CD4-positive, CD25-positive, alpha-beta regulatory T cell (primary cell): Measurements from ENCODE around the gene KLF9. TPM values are rescaled to one million over a fixed set of nuclear protein-coding genes. Genes with fewer than 3 reads are reported as not detected.

Experiments
- ATAC-seq, 2 donors: fragments of 150-1000 bp; cut with Tn5 transposase; one replicate each; pipeline ENCODE4 v1.10.0; 2021; ENCODE audit warnings: low read depth in 2 of 2, moderate number of reproducible peaks in 2 of 2, moderate library complexity in 1 of 2
- DNase-seq, 3 donors: peaks; one replicate each; pipeline versions ENCODE4 v3.0.0 to v3.0.0-alpha.2; 2012 to 2022; ENCODE audit warnings: mixed read lengths in 1 of 3
- H3K27ac ChIP-seq: one replicate; pipeline ENCODE4 v1.7.0; 2013; ENCODE audit warnings: mild to moderate bottlenecking, low read length; ENCODE audit not compliant: insufficient read depth, poor library complexity, severe bottlenecking
- H3K27me3 ChIP-seq: one replicate; pipeline ENCODE4 v1.7.0; 2013; ENCODE audit warnings: low read length; ENCODE audit not compliant: control insufficient read depth, insufficient read depth
- H3K36me3 ChIP-seq: one replicate; pipeline ENCODE4 v1.7.0; 2013; ENCODE audit warnings: mild to moderate bottlenecking, low read length, moderate library complexity; ENCODE audit not compliant: control insufficient read depth, insufficient read depth
- H3K4me1 ChIP-seq: 2 replicates; pipeline ENCODE4 v1.7.0; 2013; ENCODE audit warnings: mild to moderate bottlenecking, low read length; ENCODE audit not compliant: insufficient read depth, control insufficient read depth, poor library complexity, severe bottlenecking
- H3K4me3 ChIP-seq: one replicate; pipeline ENCODE4 v1.7.0; 2013; ENCODE audit warnings: low read depth, mild to moderate bottlenecking, low read length, moderate library complexity
- H3K9me3 ChIP-seq, 2 experiments: 1 replicate in 1 of 2; 2 replicates in 1 of 2; pipeline ENCODE4 v1.7.0; 2013; ENCODE audit warnings: low read length in 2 of 2, mild to moderate bottlenecking in 1 of 2, moderate library complexity in 1 of 2; ENCODE audit not compliant: control insufficient read depth in 2 of 2
- H3K27ac Mint-ChIP-seq, 3 donors: one replicate each; pipeline ENCODE4 v1.8.0; 2020 to 2022; ENCODE audit warnings: mild to moderate bottlenecking in 3 of 3, mixed read lengths in 3 of 3, moderate library complexity in 2 of 3
- H3K27me3 Mint-ChIP-seq: one replicate; pipeline ENCODE4 v1.8.0; 2022; ENCODE audit warnings: mild to moderate bottlenecking, mixed read lengths
- H3K36me3 Mint-ChIP-seq: one replicate; pipeline ENCODE4 v1.8.0; 2020; ENCODE audit warnings: mixed read lengths
- H3K4me1 Mint-ChIP-seq, 4 donors: one replicate each; pipeline ENCODE4 v1.8.0; 2020 to 2022; ENCODE audit warnings: mixed read lengths in 4 of 4, mild to moderate bottlenecking in 1 of 4
- H3K4me3 Mint-ChIP-seq, 4 donors: one replicate each; pipeline ENCODE4 v1.8.0; 2020 to 2022; ENCODE audit warnings: mild to moderate bottlenecking in 4 of 4, mixed read lengths in 4 of 4, moderate library complexity in 3 of 4
- H3K9me3 Mint-ChIP-seq, 7 donors: one replicate each; pipeline ENCODE4 v1.8.0; 2020 to 2022; ENCODE audit warnings: mixed read lengths in 7 of 7, mild to moderate bottlenecking in 3 of 7, moderate library complexity in 2 of 7
- polyA plus RNA-seq, 4 donors: library from polyadenylated mRNA; unstranded; fragments of 300-500 nt; fragmentation: Illumina TruSeq; gene quantifications; one replicate each; pipeline ENCODE4 v1.2.3, GENCODE V29; 2021
- total RNA-seq: library from RNA; stranded (reverse); gene quantifications from one replicate; pipeline ENCODE4 v1.2.3, GENCODE V29; 2022

Gene KLF9
- total and polyA plus RNA-seq, 5 donors from 2014 or later = 1.4 to 86.7 (median 3.6) TPM

- no peak for DNase-seq
- Mint-ChIP-seq H3K27me3 (peaks cover under 1% of the 10 kb centered on the region), H3K36me3 (no peaks in the 10 kb centered on the region), H3K27ac (no peak overlapping the region), H3K4me1 (peaks cover 24 to 76% (median 64%) of the 10 kb centered on the region in 4 donors), H3K4me3 (peak overlapping the region in 2 of 4 donors; percentile 10 to 29), H3K9me3 (no peaks in the 10 kb centered on the region)
- no peak for ATAC-seq
- Histone ChIP-seq H3K4me3 (no peak overlapping the region), H3K27ac (no peak overlapping the region), H3K9me3 (no peaks in the 10 kb centered on the region), H3K36me3 (peaks cover 2% of the 10 kb centered on the region), H3K27me3 (no peaks in the 10 kb centered on the region), H3K4me1 (peaks cover 56% of the 10 kb centered on the region)
These were observed 5.9 kb downstream of the KLF9 start for GRCh38 chr9:70408393-70409040.

GRCh38 chr9:70407081-70407503 lies 7.4 kb downstream of the KLF9 start:
- peak overlapping the region; percentile 58 for H3K27ac ChIP-seq
- peak overlapping the region in 1 of 4 donors; percentile 80 for H3K4me3 Mint-ChIP-seq
- no peaks in the 10 kb centered on the region for H3K27me3 ChIP-seq
- H3K27ac Mint-ChIP-seq = peak overlapping the region in 2 of 3 donors; percentile 71 to 95
- peak overlapping the region; percentile 38 for H3K4me3 ChIP-seq
- H3K9me3 ChIP-seq = no peaks in the 10 kb centered on the region
- no peak for DNase-seq
- peaks cover 49% of the 10 kb centered on the region for H3K4me1 ChIP-seq
- H3K27me3 Mint-ChIP-seq = no peaks in the 10 kb centered on the region
- no peak for ATAC-seq
- no peaks in the 10 kb centered on the region for H3K9me3 Mint-ChIP-seq
- peaks cover 28 to 89% (median 75%) of the 10 kb centered on the region in 4 donors for H3K4me1 Mint-ChIP-seq
- no peaks in the 10 kb centered on the region for H3K36me3 Mint-ChIP-seq
- H3K36me3 ChIP-seq = peaks cover 2% of the 10 kb centered on the region

GRCh38 chr9:70406434-70406862 lies 8.0 kb downstream of the KLF9 start:
- Histone ChIP-seq H3K4me1 (peaks cover 49% of the 10 kb centered on the region), H3K27ac (peak overlapping the region; percentile 58), H3K9me3 (no peaks in the 10 kb centered on the region), H3K27me3 (no peaks in the 10 kb centered on the region), H3K36me3 (peaks cover 2% of the 10 kb centered on the region), H3K4me3 (peak overlapping the region; percentile 38)
- Mint-ChIP-seq H3K27me3 (no peaks in the 10 kb centered on the region), H3K27ac (peak overlapping the region; percentile 70 to 95 (median 71)), H3K9me3 (no peaks in the 10 kb centered on the region), H3K36me3 (no peaks in the 10 kb centered on the region), H3K4me1 (peaks cover 25 to 87% (median 72%) of the 10 kb centered on the region in 4 donors), H3K4me3 (peak overlapping the region; percentile 23 to 94 (median 74))
- DNase-seq = peak in 1 of 3 donors; percentile 31
- ATAC-seq = peak; percentile 8 to 38

GRCh38 chr9:70405808-70406433 lies 8.5 kb downstream of the KLF9 start:
- peaks cover 24 to 85% (median 70%) of the 10 kb centered on the region in 4 donors for H3K4me1 Mint-ChIP-seq
- no peak for ATAC-seq
- H3K27me3 ChIP-seq = no peaks in the 10 kb centered on the region
- DNase-seq = no peak
- peak overlapping the region; percentile 58 for H3K27ac ChIP-seq
- peak overlapping the region; percentile 70 to 95 (median 71) for H3K27ac Mint-ChIP-seq
- H3K4me1 ChIP-seq = peaks cover 50% of the 10 kb centered on the region
- H3K36me3 ChIP-seq = peaks cover 2% of the 10 kb centered on the region
- H3K27me3 Mint-ChIP-seq = no peaks in the 10 kb centered on the region
- peak overlapping the region; percentile 38 for H3K4me3 ChIP-seq
- H3K9me3 Mint-ChIP-seq = no peaks in the 10 kb centered on the region
- H3K9me3 ChIP-seq = no peaks in the 10 kb centered on the region
- H3K4me3 Mint-ChIP-seq = peak overlapping the region; percentile 23 to 94 (median 74)
- H3K36me3 Mint-ChIP-seq = no peaks in the 10 kb centered on the region

- no peaks in the 10 kb centered on the region for H3K36me3 Mint-ChIP-seq
- H3K9me3 Mint-ChIP-seq = no peaks in the 10 kb centered on the region
- H3K4me1 ChIP-seq = peaks cover 45% of the 10 kb centered on the region
- no peak overlapping the region for H3K27ac Mint-ChIP-seq
- H3K4me3 Mint-ChIP-seq = peak overlapping the region in 1 of 4 donors; percentile 19
- no peaks in the 10 kb centered on the region for H3K27me3 ChIP-seq
- H3K27me3 Mint-ChIP-seq = no peaks in the 10 kb centered on the region
- DNase-seq = no peak
- no peak overlapping the region for H3K27ac ChIP-seq
- H3K9me3 ChIP-seq = no peaks in the 10 kb centered on the region
- H3K36me3 ChIP-seq = peaks cover 2% of the 10 kb centered on the region
- H3K4me3 ChIP-seq = no peak overlapping the region
- H3K4me1 Mint-ChIP-seq = peaks cover 12 to 86% (median 72%) of the 10 kb centered on the region in 4 donors
- no peak for ATAC-seq
These were observed 10.2 kb downstream of the KLF9 start for GRCh38 chr9:70404261-70404660.

GRCh38 chr9:70403618-70404025 lies 10.8 kb downstream of the KLF9 start:
- no peaks in the 10 kb centered on the region for H3K9me3 Mint-ChIP-seq
- H3K27ac ChIP-seq = no peak overlapping the region

GRCh38 chr9:70403166-70403565 lies 11.3 kb downstream of the KLF9 start:
- Mint-ChIP-seq H3K4me1 (peaks cover 13 to 90% (median 74%) of the 10 kb centered on the region in 4 donors), H3K36me3 (no peaks in the 10 kb centered on the region), H3K27ac (peak overlapping the region in 2 of 3 donors; percentile 18 to 71), H3K27me3 (no peaks in the 10 kb centered on the region), H3K4me3 (peak overlapping the region in 2 of 4 donors; percentile 19 to 35), H3K9me3 (no peaks in the 10 kb centered on the region)
- ATAC-seq (no peak), DNase-seq (no peak)
- Histone ChIP-seq H3K9me3 (no peaks in the 10 kb centered on the region), H3K36me3 (no peaks in the 10 kb centered on the region), H3K4me3 (no peak overlapping the region), H3K27me3 (no peaks in the 10 kb centered on the region), H3K27ac (no peak overlapping the region), H3K4me1 (peaks cover 54% of the 10 kb centered on the region)

More at GRCh38 chr9:70403618-70404025, 10.8 kb downstream of the KLF9 start:
- Histone ChIP-seq H3K4me3 (no peak overlapping the region), H3K9me3 (no peaks in the 10 kb centered on the region), H3K27me3 (no peaks in the 10 kb centered on the region), H3K4me1 (peaks cover 49% of the 10 kb centered on the region), H3K36me3 (peaks cover 2% of the 10 kb centered on the region)
- Mint-ChIP-seq H3K27me3 (no peaks in the 10 kb centered on the region), H3K4me1 (peaks cover 12 to 90% (median 77%) of the 10 kb centered on the region in 4 donors), H3K27ac (peak overlapping the region in 2 of 3 donors; percentile 18 to 71), H3K36me3 (no peaks in the 10 kb centered on the region), H3K4me3 (peak overlapping the region in 1 of 4 donors; percentile 19)
- DNase-seq = no peak
- no peak for ATAC-seq
